GM20000 (cell line): ENCODE data around the gene ADAMTS8.

ENCODE experiments used
- DNase-seq: peaks from one replicate; pipeline ENCODE4 v3.0.0; 2012; ENCODE audit warnings: low spot score
- TF ChIP-seq, protein P1 (sequence below): IDR thresholded peaks from 2 replicates; pipeline ENCODE4 v1.5.1; 2012; ENCODE audit warnings: mild to moderate bottlenecking, control low read depth; ENCODE audit errors: extremely low read depth, missing control alignments

ADAMTS8 gene

GRCh38 chr11:130370845-130371590 lies 57.4 kb downstream of the ADAMTS8 start:
- DNase-seq: peak; percentile 27
- TF ChIP-seq, protein P1, sequence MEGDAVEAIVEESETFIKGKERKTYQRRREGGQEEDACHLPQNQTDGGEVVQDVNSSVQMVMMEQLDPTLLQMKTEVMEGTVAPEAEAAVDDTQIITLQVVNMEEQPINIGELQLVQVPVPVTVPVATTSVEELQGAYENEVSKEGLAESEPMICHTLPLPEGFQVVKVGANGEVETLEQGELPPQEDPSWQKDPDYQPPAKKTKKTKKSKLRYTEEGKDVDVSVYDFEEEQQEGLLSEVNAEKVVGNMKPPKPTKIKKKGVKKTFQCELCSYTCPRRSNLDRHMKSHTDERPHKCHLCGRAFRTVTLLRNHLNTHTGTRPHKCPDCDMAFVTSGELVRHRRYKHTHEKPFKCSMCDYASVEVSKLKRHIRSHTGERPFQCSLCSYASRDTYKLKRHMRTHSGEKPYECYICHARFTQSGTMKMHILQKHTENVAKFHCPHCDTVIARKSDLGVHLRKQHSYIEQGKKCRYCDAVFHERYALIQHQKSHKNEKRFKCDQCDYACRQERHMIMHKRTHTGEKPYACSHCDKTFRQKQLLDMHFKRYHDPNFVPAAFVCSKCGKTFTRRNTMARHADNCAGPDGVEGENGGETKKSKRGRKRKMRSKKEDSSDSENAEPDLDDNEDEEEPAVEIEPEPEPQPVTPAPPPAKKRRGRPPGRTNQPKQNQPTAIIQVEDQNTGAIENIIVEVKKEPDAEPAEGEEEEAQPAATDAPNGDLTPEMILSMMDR: peak; percentile 2

DNA sequence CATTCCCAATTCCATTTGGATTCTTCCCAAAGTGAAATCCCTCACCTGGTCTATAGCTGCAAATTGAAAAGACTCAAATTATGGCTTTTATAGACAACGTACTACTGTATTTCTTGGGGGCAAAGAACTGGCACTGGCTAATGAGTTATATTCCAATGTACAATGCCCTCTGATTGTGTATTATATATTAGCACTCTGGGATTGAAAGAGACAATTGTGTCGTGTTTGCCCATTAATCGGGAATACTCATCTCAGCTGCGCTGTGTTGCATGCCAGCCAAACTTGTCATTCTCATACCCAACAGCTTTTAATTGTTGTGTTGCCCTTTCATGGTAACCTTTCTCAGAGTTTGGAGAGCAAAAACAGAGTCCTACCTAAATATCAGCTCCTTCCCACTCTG lies 58.7 kb downstream of the ADAMTS8 start:
- no peak for DNase-seq
- TF ChIP-seq, protein P1: no peak

- TF ChIP-seq, protein P1: no peak
- no peak for DNase-seq
Observed at GRCh38 chr11:130369141-130369691, 59.2 kb downstream of the ADAMTS8 start.

DNA sequence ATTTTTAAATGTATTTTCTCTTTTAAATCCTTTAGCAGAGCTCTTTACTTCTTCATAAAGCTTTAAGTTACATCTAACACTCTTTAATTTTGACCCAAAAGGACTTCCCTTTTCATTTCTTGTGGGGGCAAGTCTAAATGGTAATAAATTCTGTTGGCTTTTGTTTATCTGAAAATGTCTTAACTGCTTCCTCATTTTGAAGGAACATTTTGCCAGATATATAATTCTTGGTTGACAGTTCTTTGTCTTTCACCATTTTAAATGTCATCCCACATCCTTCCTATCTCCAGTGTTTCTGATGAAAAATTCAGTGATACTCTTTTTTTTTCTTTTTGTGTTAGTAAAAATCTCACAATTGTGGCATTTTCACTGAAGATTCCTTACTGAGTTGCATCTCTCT lies 69.0 kb downstream of the ADAMTS8 start:
- TF ChIP-seq, protein P1: no peak
- DNase-seq: no peak

GRCh38 chr11:130358398-130358797 lies 70.0 kb downstream of the ADAMTS8 start:
- TF ChIP-seq, protein P1: no peak
- DNase-seq: no peak
